AG09309 (cell line): ENCODE measurements around the gene S100PBP.

Experiments
- DNase-seq: peaks from one replicate; pipeline ENCODE4 v3.0.0-alpha.2; 2010; ENCODE audit warnings: low read depth
- H3K4me3 ChIP-seq: 2 replicates; pipeline ENCODE4 v1.5.1; 2011; ENCODE audit warnings: mild to moderate bottlenecking, low read depth, low read length, moderate library complexity; ENCODE audit not compliant: control insufficient read depth
- TF ChIP-seq, protein P1 (sequence below): IDR thresholded peaks from 2 replicates; pipeline ENCODE4 v1.5.1; 2011; ENCODE audit warnings: mild to moderate bottlenecking, low read depth, low read length, inconsistent platforms; ENCODE audit not compliant: insufficient read depth, control insufficient read depth; ENCODE audit errors: missing control alignments

The S100PBP gene

DNA sequence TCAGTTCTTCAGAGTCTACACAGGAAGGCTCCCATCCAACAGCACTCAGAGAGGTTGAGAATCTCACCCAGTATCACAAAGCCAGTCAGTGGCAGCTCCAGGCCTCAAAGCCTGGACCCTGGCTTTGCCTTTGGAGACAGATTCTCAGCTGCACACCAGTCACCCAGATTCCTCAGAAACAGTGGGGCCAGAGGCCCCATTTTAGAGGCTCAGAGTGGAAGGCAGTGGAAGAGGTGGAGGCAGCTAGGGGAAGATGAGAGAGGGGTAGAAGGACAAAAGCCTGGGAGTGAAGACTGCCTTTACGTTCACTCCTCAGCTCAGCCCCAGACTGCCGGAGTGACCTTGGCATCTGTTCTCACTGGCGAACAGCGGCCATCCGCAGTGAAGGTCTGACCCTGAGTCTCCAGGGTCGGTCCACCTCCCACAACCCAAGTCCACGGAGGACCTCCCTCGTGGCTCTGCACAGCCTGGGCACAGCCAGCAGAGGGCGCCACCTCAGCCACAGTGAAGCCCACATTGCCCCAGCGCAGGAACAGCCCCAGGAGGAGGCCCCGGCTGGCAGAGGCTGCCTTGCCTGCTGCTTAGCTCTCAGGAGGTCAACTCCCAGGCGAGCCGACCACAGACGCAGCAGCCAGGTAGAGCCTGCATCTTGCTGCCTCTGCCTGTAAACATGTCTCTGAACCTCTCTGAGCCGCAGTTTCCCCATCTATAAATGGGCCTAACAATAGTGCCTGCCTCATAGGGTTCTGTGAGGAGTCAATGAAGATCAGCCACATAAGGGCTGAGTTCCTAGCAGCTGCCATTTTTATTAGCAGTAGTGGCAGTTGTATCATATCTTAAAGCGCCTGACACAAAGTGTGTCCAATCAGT lies 59.1 kb downstream of the S100PBP start:
- no peak for DNase-seq
- TF ChIP-seq, protein P1, sequence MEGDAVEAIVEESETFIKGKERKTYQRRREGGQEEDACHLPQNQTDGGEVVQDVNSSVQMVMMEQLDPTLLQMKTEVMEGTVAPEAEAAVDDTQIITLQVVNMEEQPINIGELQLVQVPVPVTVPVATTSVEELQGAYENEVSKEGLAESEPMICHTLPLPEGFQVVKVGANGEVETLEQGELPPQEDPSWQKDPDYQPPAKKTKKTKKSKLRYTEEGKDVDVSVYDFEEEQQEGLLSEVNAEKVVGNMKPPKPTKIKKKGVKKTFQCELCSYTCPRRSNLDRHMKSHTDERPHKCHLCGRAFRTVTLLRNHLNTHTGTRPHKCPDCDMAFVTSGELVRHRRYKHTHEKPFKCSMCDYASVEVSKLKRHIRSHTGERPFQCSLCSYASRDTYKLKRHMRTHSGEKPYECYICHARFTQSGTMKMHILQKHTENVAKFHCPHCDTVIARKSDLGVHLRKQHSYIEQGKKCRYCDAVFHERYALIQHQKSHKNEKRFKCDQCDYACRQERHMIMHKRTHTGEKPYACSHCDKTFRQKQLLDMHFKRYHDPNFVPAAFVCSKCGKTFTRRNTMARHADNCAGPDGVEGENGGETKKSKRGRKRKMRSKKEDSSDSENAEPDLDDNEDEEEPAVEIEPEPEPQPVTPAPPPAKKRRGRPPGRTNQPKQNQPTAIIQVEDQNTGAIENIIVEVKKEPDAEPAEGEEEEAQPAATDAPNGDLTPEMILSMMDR: peak; percentile 94

DNA sequence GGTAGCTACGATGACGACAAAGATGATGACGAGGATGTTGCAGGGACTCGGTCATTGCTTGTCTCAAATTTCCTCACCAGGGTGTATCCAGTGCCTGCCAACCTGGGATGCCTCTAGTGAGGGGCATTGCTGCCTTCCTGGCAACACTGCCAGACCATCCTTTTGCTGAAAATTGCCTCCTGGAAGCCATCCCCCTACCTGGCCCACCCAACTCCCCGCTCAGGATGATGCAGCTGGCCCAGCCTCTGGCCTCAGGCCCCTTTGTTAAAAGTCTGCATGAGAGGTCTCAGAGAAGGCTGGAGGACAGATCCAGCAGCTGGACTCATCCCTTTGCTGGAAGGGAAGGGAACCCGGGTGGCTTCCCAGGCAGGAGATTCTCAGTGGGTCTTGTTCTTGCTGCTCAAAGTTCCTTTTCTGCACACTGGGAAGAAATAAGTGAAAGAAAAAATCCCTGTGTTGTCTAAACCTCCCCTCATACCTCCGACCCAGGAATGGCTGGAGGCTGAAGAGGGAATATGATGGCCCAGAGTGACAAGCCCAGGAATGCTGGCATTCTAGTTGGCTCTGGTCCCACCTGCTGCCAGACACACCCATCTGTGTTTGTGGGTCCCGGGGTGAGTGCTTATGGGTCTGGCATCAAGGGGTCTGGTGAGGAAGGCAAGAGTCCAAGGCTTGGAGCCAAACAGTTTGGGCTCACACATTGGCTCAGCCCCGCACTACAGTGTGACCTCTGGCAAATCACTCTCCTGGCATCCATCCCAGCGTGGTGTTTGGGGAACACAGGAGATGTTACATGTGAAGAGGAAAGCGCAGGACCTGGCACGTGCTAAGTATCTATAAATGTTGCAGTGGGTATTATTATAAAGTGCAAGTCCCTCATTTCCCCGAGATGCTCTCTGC lies 60.0 kb downstream of the S100PBP start:
- no peak for DNase-seq
- TF ChIP-seq, protein P1: no peak
- no peak overlapping the region for H3K4me3 ChIP-seq

More for the DNA sequence above, 59.1 kb downstream of the S100PBP start:
- no peak overlapping the region for H3K4me3 ChIP-seq

DNA sequence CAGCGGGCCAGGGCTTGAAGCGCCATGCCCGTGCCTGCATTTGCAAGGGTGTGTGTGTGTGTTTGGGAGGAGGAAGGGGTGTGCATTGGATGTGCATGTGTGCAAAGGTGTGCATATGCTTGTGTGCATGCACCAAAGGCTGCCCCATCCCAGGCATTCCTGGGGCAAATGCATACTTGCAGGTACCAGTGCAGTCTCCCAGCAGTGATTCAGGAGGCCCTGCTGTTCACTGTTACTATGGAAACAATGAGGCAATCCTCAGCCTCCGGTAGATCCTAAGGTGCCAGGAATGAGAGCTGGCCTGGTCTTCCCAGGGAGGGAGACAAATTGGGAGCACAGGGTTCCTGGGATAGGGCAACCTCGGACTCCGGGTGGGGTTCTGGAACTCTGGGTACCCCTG lies 60.7 kb downstream of the S100PBP start:
- peak; percentile 5 for DNase-seq
- TF ChIP-seq, protein P1: no peak
- no peak overlapping the region for H3K4me3 ChIP-seq

DNA sequence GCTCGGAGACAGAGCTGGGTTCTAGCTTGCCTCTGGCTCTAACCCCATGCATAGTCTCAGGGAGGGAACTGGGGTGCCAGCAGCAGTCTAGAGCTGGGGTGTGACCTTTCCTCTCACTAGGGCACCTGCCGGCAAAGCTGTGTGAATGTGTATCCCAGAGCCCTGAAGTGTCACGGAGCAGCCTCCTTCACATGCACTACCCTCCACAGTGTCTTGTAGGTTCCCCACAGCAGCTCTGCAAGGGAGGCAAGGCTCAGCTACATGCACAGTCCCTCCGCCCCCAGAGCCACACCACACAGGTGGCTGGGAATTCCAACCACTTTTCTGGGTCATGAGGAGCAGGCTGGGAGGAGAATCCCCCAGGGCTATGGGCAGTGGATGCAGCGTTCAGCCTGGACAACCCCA lies 61.2 kb downstream of the S100PBP start:
- no peak for DNase-seq
- H3K4me3 ChIP-seq: no peak overlapping the region
- TF ChIP-seq, protein P1: no peak

DNA sequence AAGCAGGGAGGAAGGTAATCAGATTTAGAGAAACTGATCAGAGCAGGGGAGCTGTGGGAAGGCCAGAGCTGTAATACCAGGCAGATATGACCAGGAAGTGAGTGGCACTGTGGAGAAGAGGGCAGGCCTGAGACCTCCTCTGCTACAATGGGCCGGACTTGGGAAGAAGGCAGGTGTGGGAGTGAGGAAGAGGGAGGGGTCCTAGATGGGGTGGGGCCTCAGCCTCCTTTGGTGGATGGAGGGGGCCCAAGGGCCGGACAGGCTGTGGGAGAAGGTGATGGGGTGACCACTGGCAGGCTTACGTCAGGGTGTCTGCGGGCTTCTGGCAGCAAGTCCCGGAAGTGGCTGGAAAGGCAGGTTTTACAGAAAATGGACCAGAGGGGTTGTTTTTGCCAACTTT lies 63.8 kb downstream of the S100PBP start:
- H3K4me3 ChIP-seq: no peak overlapping the region
- no peak for DNase-seq
- TF ChIP-seq, protein P1: no peak

DNA sequence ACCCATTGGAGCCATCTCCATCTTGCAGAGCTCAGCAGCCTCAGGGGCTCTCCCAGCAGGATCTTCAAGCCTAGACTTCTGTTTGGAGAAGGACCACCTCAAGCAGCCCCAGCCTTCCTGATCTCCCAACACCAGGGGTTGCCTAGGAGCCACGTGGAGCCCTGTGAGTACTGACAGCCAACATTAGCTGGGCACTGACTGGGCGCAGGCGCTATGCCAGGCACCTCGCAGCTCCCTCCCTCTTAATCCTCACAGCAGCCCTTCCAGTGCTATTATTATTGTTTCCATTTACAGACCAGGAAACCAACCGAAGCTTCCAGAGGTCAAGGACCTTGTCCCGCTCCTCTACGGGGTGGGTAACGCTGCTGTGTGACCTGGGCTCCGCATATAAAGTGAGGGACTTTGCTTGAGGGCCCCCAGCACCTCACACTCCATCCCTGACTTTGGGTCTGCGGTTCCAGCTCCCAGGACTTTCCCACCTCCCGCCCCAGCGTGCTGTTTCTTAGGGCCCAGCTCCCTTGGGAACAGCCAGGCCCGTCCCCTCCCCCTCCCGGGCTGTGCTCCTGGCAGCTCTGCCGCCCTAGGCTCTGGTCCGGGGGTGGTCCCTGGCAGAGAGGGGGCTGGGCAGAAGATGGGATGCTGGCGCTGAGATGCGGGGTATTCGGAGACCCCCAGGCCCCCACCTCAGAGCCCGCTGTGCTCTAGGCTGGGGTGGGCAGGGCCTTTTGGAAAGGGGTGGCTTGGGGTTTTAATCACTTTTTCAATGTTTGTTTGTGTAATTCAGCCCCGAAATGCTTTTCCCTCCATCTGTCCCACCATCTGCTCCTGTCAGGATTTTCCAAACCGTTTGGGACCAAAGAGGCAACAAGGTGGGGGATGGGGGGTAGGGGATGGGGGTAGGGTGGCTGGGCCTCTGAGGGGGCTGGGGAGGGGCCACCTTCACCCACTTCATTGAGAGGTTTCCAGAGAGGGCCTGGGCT lies 64.7 kb downstream of the S100PBP start:
- DNase-seq: no peak
- TF ChIP-seq, protein P1: no peak
- no peak overlapping the region for H3K4me3 ChIP-seq
